Measurements from ENCODE around the gene ZNF521.
"Not testable (repeated sequence)": the region's sequence is repeated elsewhere in the genome, so short reads cannot be mapped to it uniquely, and the experiment has no call there.

The ZNF521 gene

GRCh38 chr18:25284861-25285550 lies 67.0 kb downstream of the ZNF521 start:
- peaks cover 3% of the 10 kb centered on the region for H3K9me3 Mint-ChIP-seq
- no peak overlapping the region for H3K27ac Mint-ChIP-seq
- H3K4me3 Mint-ChIP-seq, result no peak overlapping the region
- ATAC-seq, result no peak
- H3K36me3 Mint-ChIP-seq, result no peaks in the 10 kb centered on the region
- no peaks in the 10 kb centered on the region for H3K4me1 Mint-ChIP-seq
- DNase-seq (ENCODE audit: low spot score in 2 of 2), result no peak

- ATAC-seq (no peak), DNase-seq (ENCODE audit: low spot score in 2 of 2) (no peak)
- H3K9me3 Mint-ChIP-seq, result peaks cover 3% of the 10 kb centered on the region
- H3K36me3 Mint-ChIP-seq, result no peaks in the 10 kb centered on the region
- no peak overlapping the region for H3K4me3 Mint-ChIP-seq
- H3K27ac Mint-ChIP-seq, result no peak overlapping the region
- H3K4me1 Mint-ChIP-seq, result no peaks in the 10 kb centered on the region
These were observed 67.7 kb downstream of the ZNF521 start for GRCh38 chr18:25284281-25284680.

- Mint-ChIP-seq H3K4me3 (no peak overlapping the region), H3K4me1 (no peaks in the 10 kb centered on the region), H3K36me3 (no peaks in the 10 kb centered on the region), H3K27ac (no peak overlapping the region), H3K9me3 (peaks cover 3% of the 10 kb centered on the region)
- DNase-seq (ENCODE audit: low spot score in 2 of 2), result no peak
- ATAC-seq, result no peak
These were observed 68.2 kb downstream of the ZNF521 start for GRCh38 chr18:25283781-25284180.

GRCh38 chr18:25282896-25283703 lies 68.9 kb downstream of the ZNF521 start:
- Mint-ChIP-seq H3K36me3 (no peaks in the 10 kb centered on the region), H3K4me1 (no peaks in the 10 kb centered on the region), H3K4me3 (no peak overlapping the region), H3K27ac (no peak overlapping the region), H3K9me3 (peaks cover 3% of the 10 kb centered on the region)
- DNase-seq (ENCODE audit: low spot score in 2 of 2) (no peak), ATAC-seq (no peak)

- no peak for DNase-seq (ENCODE audit: low spot score in 2 of 2)
- Mint-ChIP-seq H3K36me3 (no peaks in the 10 kb centered on the region), H3K9me3 (peaks cover 3% of the 10 kb centered on the region), H3K4me3 (no peak overlapping the region), H3K27ac (no peak overlapping the region), H3K4me1 (no peaks in the 10 kb centered on the region)
- ATAC-seq, result no peak
These were observed 69.7 kb downstream of the ZNF521 start for GRCh38 chr18:25282282-25282681.

GRCh38 chr18:25281556-25281955 lies 70.4 kb downstream of the ZNF521 start:
- H3K9me3 Mint-ChIP-seq, result peaks cover 3% of the 10 kb centered on the region
- no peak overlapping the region for H3K4me3 Mint-ChIP-seq
- H3K27ac Mint-ChIP-seq, result no peak overlapping the region
- DNase-seq (ENCODE audit: low spot score in 2 of 2) (no peak), ATAC-seq (no peak)
- no peaks in the 10 kb centered on the region for H3K36me3 Mint-ChIP-seq
- no peaks in the 10 kb centered on the region for H3K4me1 Mint-ChIP-seq

- H3K4me3 Mint-ChIP-seq, result no peak overlapping the region
- no peak overlapping the region for H3K27ac Mint-ChIP-seq
- no peak for DNase-seq (ENCODE audit: low spot score in 2 of 2)
- peaks cover 3% of the 10 kb centered on the region for H3K9me3 Mint-ChIP-seq
- H3K36me3 Mint-ChIP-seq, result no peaks in the 10 kb centered on the region
- no peak for ATAC-seq
- no peaks in the 10 kb centered on the region for H3K4me1 Mint-ChIP-seq
These were observed 72.0 kb downstream of the ZNF521 start for GRCh38 chr18:25279961-25280360.

GRCh38 chr18:25279556-25279955 lies 72.4 kb downstream of the ZNF521 start:
- H3K36me3 Mint-ChIP-seq, result no peaks in the 10 kb centered on the region
- no peaks in the 10 kb centered on the region for H3K4me1 Mint-ChIP-seq
- no peak overlapping the region for H3K27ac Mint-ChIP-seq
- peaks cover 3% of the 10 kb centered on the region for H3K9me3 Mint-ChIP-seq
- H3K4me3 Mint-ChIP-seq, result no peak overlapping the region
- ATAC-seq (no peak), DNase-seq (ENCODE audit: low spot score in 2 of 2) (no peak)

GRCh38 chr18:25279133-25279532 lies 72.8 kb downstream of the ZNF521 start:
- no peak for ATAC-seq
- DNase-seq (ENCODE audit: low spot score in 2 of 2), result no peak
- no peaks in the 10 kb centered on the region for H3K4me1 Mint-ChIP-seq
- H3K4me3 Mint-ChIP-seq, result no peak overlapping the region
- H3K36me3 Mint-ChIP-seq, result no peaks in the 10 kb centered on the region
- peaks cover 3% of the 10 kb centered on the region for H3K9me3 Mint-ChIP-seq
- no peak overlapping the region for H3K27ac Mint-ChIP-seq

GRCh38 chr18:25278394-25278793 lies 73.6 kb downstream of the ZNF521 start:
- Mint-ChIP-seq H3K9me3 (peaks cover 3% of the 10 kb centered on the region), H3K4me1 (no peaks in the 10 kb centered on the region), H3K36me3 (no peaks in the 10 kb centered on the region), H3K4me3 (no peak overlapping the region), H3K27ac (no peak overlapping the region)
- no peak for ATAC-seq
- no peak for DNase-seq (ENCODE audit: low spot score in 2 of 2)

- H3K36me3 Mint-ChIP-seq, result no peaks in the 10 kb centered on the region
- H3K4me1 Mint-ChIP-seq, result no peaks in the 10 kb centered on the region
- no peak overlapping the region for H3K27ac Mint-ChIP-seq
- ATAC-seq (no peak), DNase-seq (ENCODE audit: low spot score in 2 of 2) (no peak)
- no peak overlapping the region for H3K4me3 Mint-ChIP-seq
- no peaks in the 10 kb centered on the region for H3K9me3 Mint-ChIP-seq
These were observed 76.5 kb downstream of the ZNF521 start for GRCh38 chr18:25275412-25276001.

GRCh38 chr18:25274926-25275325 lies 77.0 kb downstream of the ZNF521 start:
- ATAC-seq, result no peak
- Mint-ChIP-seq H3K36me3 (no peaks in the 10 kb centered on the region), H3K4me1 (no peaks in the 10 kb centered on the region), H3K4me3 (no peak overlapping the region), H3K9me3 (no peaks in the 10 kb centered on the region), H3K27ac (no peak overlapping the region)
- no peak for DNase-seq (ENCODE audit: low spot score in 2 of 2)

GRCh38 chr18:25266931-25267527 lies 84.9 kb downstream of the ZNF521 start:
- not testable (repeated sequence) for H3K27ac Mint-ChIP-seq; H3K36me3 Mint-ChIP-seq; ATAC-seq; H3K4me3 Mint-ChIP-seq; H3K9me3 Mint-ChIP-seq; DNase-seq (ENCODE audit: low spot score in 2 of 2); H3K4me1 Mint-ChIP-seq

- H3K27ac Mint-ChIP-seq, result no peak overlapping the region
- ATAC-seq (no peak), DNase-seq (ENCODE audit: low spot score in 2 of 2) (no peak)
- no peaks in the 10 kb centered on the region for H3K4me1 Mint-ChIP-seq
- no peaks in the 10 kb centered on the region for H3K36me3 Mint-ChIP-seq
- H3K9me3 Mint-ChIP-seq, result peaks cover 7% of the 10 kb centered on the region
- H3K4me3 Mint-ChIP-seq, result no peak overlapping the region
These were observed 89.0 kb downstream of the ZNF521 start for GRCh38 chr18:25262920-25263319.

GRCh38 chr18:25261768-25262167 lies 90.2 kb downstream of the ZNF521 start:
- Mint-ChIP-seq H3K9me3 (peaks cover 7% of the 10 kb centered on the region), H3K27ac (no peak overlapping the region), H3K4me3 (no peak overlapping the region), H3K36me3 (no peaks in the 10 kb centered on the region), H3K4me1 (no peaks in the 10 kb centered on the region)
- no peak for DNase-seq (ENCODE audit: low spot score in 2 of 2)
- ATAC-seq, result no peak
